ENCODE measurements around the gene FMO5. TPM values are rescaled to one million over a fixed set of nuclear protein-coding genes. Genes with fewer than 3 reads are reported as not detected.
A peak's percentile ranks its signal among the peaks of the same experiment; 100 is the strongest.

The FMO5 gene
- total RNA-seq, 2 experiments from 2014 or later: 0.27 to 0.33 TPM

- POLR2A ChIA-PET: no interaction called here
These were observed 35.6 kb downstream of the FMO5 start for GRCh38 chr1:147189514-147189913.

GRCh38 chr1:147185432-147185831, 39.7 kb downstream of the FMO5 start:
- DNase-seq: no peak
- H3K4me3 Mint-ChIP-seq: no peak overlapping the region
- no peak overlapping the region for H3K27ac Mint-ChIP-seq
- H3K27me3 Mint-ChIP-seq: no peaks in the 10 kb centered on the region
- ChIA-PET POLR2A (no interaction called here), CTCF (no interaction called here)
- no peaks in the 10 kb centered on the region for H3K9me3 Mint-ChIP-seq
- intact Hi-C loops (cut with micrococcal nuclease): no loop called here
- H3K4me1 Mint-ChIP-seq (ENCODE audit: low read depth): no peaks in the 10 kb centered on the region
- H3K36me3 Mint-ChIP-seq: no peaks in the 10 kb centered on the region

More at GRCh38 chr1:147189514-147189913, 35.6 kb downstream of the FMO5 start:
- peaks cover 4% of the 10 kb centered on the region for H3K36me3 Mint-ChIP-seq
- H3K9me3 Mint-ChIP-seq: no peaks in the 10 kb centered on the region
- intact Hi-C loops (cut with micrococcal nuclease): no loop called here
- CTCF ChIA-PET: no interaction called here
- no peak for DNase-seq
- H3K4me3 Mint-ChIP-seq: no peak overlapping the region
- no peaks in the 10 kb centered on the region for H3K27me3 Mint-ChIP-seq
- no peak overlapping the region for H3K27ac Mint-ChIP-seq
- H3K4me1 Mint-ChIP-seq (ENCODE audit: low read depth): no peaks in the 10 kb centered on the region

GRCh38 chr1:147177611-147178380, 47.3 kb downstream of the FMO5 start:
- DNase-seq: no peak
- CTCF ChIA-PET: no interaction called here

GRCh38 chr1:147172168-147173016, 52.7 kb downstream of the FMO5 start, which contains the start of gene PRKAB2:
Gene PRKAB2 (minus strand): TSS chr1:147172470. CDS start chr1:147172144, 326 bp downstream.
- H3K4me1 Mint-ChIP-seq (ENCODE audit: low read depth): peaks cover 37% of the 10 kb centered on the region
- peak within 1 kb of the TSS; percentile 99 for H3K27ac Mint-ChIP-seq
- peak within 1 kb of the TSS; percentile 99 for H3K4me3 Mint-ChIP-seq
- peaks cover 2% of the 10 kb centered on the region for H3K9me3 Mint-ChIP-seq
- peaks cover 17% of the 10 kb centered on the region for H3K36me3 Mint-ChIP-seq
- CTCF ChIA-PET: interaction anchor here (0.6 to 5.8 kb wide), 10 partner anchors 10 to 103 kb away, joined by 3 to 69 read pairs (median 3); partner anchors contain the start of gene CHD1L
- DNase-seq: peak; percentile 95
- intact Hi-C loops (cut with micrococcal nuclease): loop anchor here (1.0 to 5.0 kb wide), 3 partner anchors 55 to 88 kb away; partner anchors contain the start of genes CHD1L and FMO5
- H3K27me3 Mint-ChIP-seq: no peaks in the 10 kb centered on the region
- POLR2A ChIA-PET: interaction anchor here (1.0 to 3.2 kb wide), 6 partner anchors 53 to 127 kb away, joined by 3 to 33 read pairs (median 6); partner anchors contain the start of genes CHD1L and FMO5

More at GRCh38 chr1:147177611-147178380, 47.3 kb downstream of the FMO5 start:
- POLR2A ChIA-PET: no interaction called here
- Mint-ChIP-seq H3K9me3 (peaks cover 15% of the 10 kb centered on the region), H3K27ac (no peak overlapping the region), H3K27me3 (no peaks in the 10 kb centered on the region), H3K36me3 (peaks cover 21% of the 10 kb centered on the region), H3K4me1 (ENCODE audit: low read depth) (peaks cover 19% of the 10 kb centered on the region), H3K4me3 (peak overlapping the region; percentile 0)
- intact Hi-C loops (cut with micrococcal nuclease): no loop called here

- POLR2A ChIA-PET: interaction anchor here (1.0 to 3.2 kb wide), 3 partner anchors 71 to 126 kb away, joined by 3 to 33 read pairs (median 15); partner anchors contain the start of gene CHD1L
- Mint-ChIP-seq H3K27me3 (no peaks in the 10 kb centered on the region), H3K9me3 (no peaks in the 10 kb centered on the region), H3K36me3 (peaks cover 16% of the 10 kb centered on the region), H3K4me1 (ENCODE audit: low read depth) (peaks cover 35% of the 10 kb centered on the region), H3K4me3 (peak overlapping the region; percentile 99), H3K27ac (peak overlapping the region; percentile 67)
- intact Hi-C loops (cut with micrococcal nuclease): loop anchor here (1.0 to 5.0 kb wide), 3 partner anchors 56 to 87 kb away; partner anchors contain the start of genes CHD1L and FMO5
- DNase-seq: peak; percentile 9
- CTCF ChIA-PET: interaction anchor here (0.6 to 5.8 kb wide), 5 partner anchors 9 to 104 kb away, joined by 3 to 69 read pairs (median 3); partner anchors contain the start of gene CHD1L
These were observed 53.6 kb downstream of the FMO5 start for GRCh38 chr1:147171399-147172167.

GRCh38 chr1:147169840-147170674, 55.1 kb downstream of the FMO5 start:
- no peak for DNase-seq
- ChIA-PET POLR2A (interaction anchor here (0.7 to 3.2 kb wide), 4 partner anchors 73 to 793 kb away, joined by 3 to 33 read pairs (median 15); partner anchors contain the start of gene CHD1L), CTCF (interaction anchor here (5.8 kb wide), 1 partner anchor 73 kb away, joined by 69 read pairs; the partner anchor contains the start of gene CHD1L)
- Mint-ChIP-seq H3K9me3 (no peaks in the 10 kb centered on the region), H3K27me3 (no peaks in the 10 kb centered on the region), H3K36me3 (peaks cover 18% of the 10 kb centered on the region), H3K4me1 (ENCODE audit: low read depth) (peaks cover 35% of the 10 kb centered on the region), H3K4me3 (no peak overlapping the region), H3K27ac (no peak overlapping the region)
- intact Hi-C loops (cut with micrococcal nuclease): loop anchor here (5.0 kb wide), 1 partner anchor 57 kb away; the partner anchor contains the start of gene FMO5

- no peak overlapping the region for H3K4me3 Mint-ChIP-seq
- POLR2A ChIA-PET: interaction anchor here (3.1 to 3.2 kb wide), 2 partner anchors 74 to 84 kb away, joined by 15 read pairs; partner anchors contain the start of gene CHD1L
- H3K36me3 Mint-ChIP-seq: peaks cover 15% of the 10 kb centered on the region
- H3K4me1 Mint-ChIP-seq (ENCODE audit: low read depth): peaks cover 34% of the 10 kb centered on the region
- H3K9me3 Mint-ChIP-seq: no peaks in the 10 kb centered on the region
- no peak overlapping the region for H3K27ac Mint-ChIP-seq
- CTCF ChIA-PET: interaction anchor here (5.8 kb wide), 1 partner anchor 73 kb away, joined by 69 read pairs; the partner anchor contains the start of gene CHD1L
- no peak for DNase-seq
- intact Hi-C loops (cut with micrococcal nuclease): no loop called here
- no peaks in the 10 kb centered on the region for H3K27me3 Mint-ChIP-seq
These were observed 56.0 kb downstream of the FMO5 start for GRCh38 chr1:147169171-147169570.

- ChIA-PET CTCF (interaction anchor here (5.8 kb wide), 1 partner anchor 74 kb away, joined by 69 read pairs; the partner anchor contains the start of gene CHD1L), POLR2A (interaction anchor here (3.1 kb wide), 1 partner anchor 84 kb away, joined by 15 read pairs; no protein-coding TSS in a partner anchor)
- Mint-ChIP-seq H3K36me3 (peaks cover 13% of the 10 kb centered on the region), H3K4me1 (ENCODE audit: low read depth) (peaks cover 31% of the 10 kb centered on the region), H3K9me3 (no peaks in the 10 kb centered on the region), H3K27me3 (no peaks in the 10 kb centered on the region), H3K4me3 (no peak overlapping the region), H3K27ac (no peak overlapping the region)
- DNase-seq: no peak
- intact Hi-C loops (cut with micrococcal nuclease): no loop called here
These were observed 56.5 kb downstream of the FMO5 start for GRCh38 chr1:147168626-147169058.

DNA sequence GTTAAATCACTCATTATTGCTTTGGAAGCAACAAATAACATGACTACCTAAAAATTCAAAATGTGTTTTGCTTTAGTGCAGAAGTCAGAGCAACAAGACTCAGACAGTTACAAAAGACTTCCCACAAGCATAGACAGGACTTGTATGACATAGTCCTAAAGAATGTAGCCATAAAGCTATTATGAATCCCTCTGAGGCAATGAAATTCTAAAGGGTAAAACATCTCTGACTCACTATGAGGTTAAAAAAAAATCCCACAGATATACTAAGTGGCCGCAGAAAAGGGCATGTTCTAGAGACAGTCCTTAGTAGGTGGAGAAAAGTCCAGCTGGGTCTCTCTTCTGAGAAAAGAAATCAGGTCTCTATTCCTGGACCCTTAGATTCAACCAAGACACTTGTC, 57.8 kb downstream of the FMO5 start:
- ChIA-PET CTCF (interaction anchor here (0.8 kb wide), 1 partner anchor 76 kb away, joined by 3 read pairs; no protein-coding TSS in a partner anchor), POLR2A (interaction anchor here (3.1 kb wide), 1 partner anchor 82 kb away, joined by 15 read pairs; no protein-coding TSS in a partner anchor)
- intact Hi-C loops (cut with micrococcal nuclease): no loop called here
- no peaks in the 10 kb centered on the region for H3K27me3 Mint-ChIP-seq
- no peak overlapping the region for H3K27ac Mint-ChIP-seq
- H3K4me1 Mint-ChIP-seq (ENCODE audit: low read depth): peaks cover 21% of the 10 kb centered on the region
- peaks cover 14% of the 10 kb centered on the region for H3K36me3 Mint-ChIP-seq
- DNase-seq: no peak
- H3K4me3 Mint-ChIP-seq: no peak overlapping the region
- H3K9me3 Mint-ChIP-seq: no peaks in the 10 kb centered on the region

DNA sequence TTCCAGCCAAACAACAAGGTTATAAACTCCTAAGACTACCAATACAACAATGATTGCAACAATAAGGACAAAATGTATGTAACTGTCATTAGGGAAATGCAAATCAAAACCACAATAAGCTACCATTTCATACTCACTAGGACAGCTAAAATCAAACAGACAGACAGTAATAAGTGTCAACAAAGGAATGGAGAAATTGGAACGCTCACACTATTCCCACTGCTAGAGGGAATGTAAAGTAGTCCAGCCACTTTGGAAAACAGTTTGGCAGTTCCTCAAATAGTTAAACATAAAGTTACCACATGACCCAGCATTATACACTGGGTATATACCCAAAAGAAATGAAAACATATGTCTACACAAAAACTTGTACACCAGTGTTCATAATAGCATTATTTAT, 62.1 kb downstream of the FMO5 start:
- DNase-seq: no peak
- Mint-ChIP-seq H3K27me3 (no peaks in the 10 kb centered on the region), H3K27ac (no peak overlapping the region), H3K4me3 (no peak overlapping the region), H3K4me1 (ENCODE audit: low read depth) (no peaks in the 10 kb centered on the region), H3K36me3 (peaks cover 38% of the 10 kb centered on the region), H3K9me3 (no peaks in the 10 kb centered on the region)
- intact Hi-C loops (cut with micrococcal nuclease): no loop called here
- ChIA-PET POLR2A (no interaction called here), CTCF (interaction anchor here (1.2 to 1.4 kb wide), 2 partner anchors 9 to 79 kb away, joined by 3 to 4 read pairs; partner anchors contain the start of genes CHD1L and PRKAB2)
